Liver (tissue), 9 donors: Measurements from ENCODE around the gene MSI2. TPM values are rescaled to one million over a fixed set of nuclear protein-coding genes. Genes with fewer than 3 reads are reported as not detected.

ENCODE experiments used
- DNase-seq: peaks from one replicate; pipeline ENCODE4 v3.0.0-alpha.2; 2017; ENCODE audit warnings: low spot score
- H3K27ac ChIP-seq, 2 donors: one replicate each; pipeline ENCODE4 v1.7.0; 2013; ENCODE audit warnings: inconsistent platforms in 2 of 2, low read length in 2 of 2, control low read depth in 1 of 2, low read depth in 1 of 2, mild to moderate bottlenecking in 1 of 2
- H3K27me3 ChIP-seq, 4 donors: one replicate each; pipeline versions ENCODE4 v1.6.1 to v1.7.0; 2013; ENCODE audit warnings: low read length in 3 of 4, inconsistent platforms in 1 of 4, mild to moderate bottlenecking in 1 of 4, moderate library complexity in 1 of 4; ENCODE audit not compliant: control insufficient read depth in 4 of 4, insufficient read depth in 4 of 4
- H3K36me3 ChIP-seq, 4 donors: one replicate each; pipeline versions ENCODE4 v1.6.1 to v1.7.0; 2013; ENCODE audit warnings: low read length in 3 of 4, mild to moderate bottlenecking in 3 of 4, low read depth in 1 of 4, moderate library complexity in 1 of 4; ENCODE audit not compliant: control insufficient read depth in 4 of 4, insufficient read depth in 3 of 4
- H3K4me1 ChIP-seq, 4 donors: one replicate each; pipeline versions ENCODE4 v1.6.1 to v1.7.0; 2013; ENCODE audit warnings: low read length in 3 of 4, mild to moderate bottlenecking in 3 of 4, moderate library complexity in 1 of 4; ENCODE audit not compliant: control insufficient read depth in 4 of 4, insufficient read depth in 4 of 4
- H3K4me3 ChIP-seq, 3 donors: one replicate each; pipeline versions ENCODE4 v1.6.1 to v1.7.0; 2013; ENCODE audit warnings: low read length in 3 of 3, control low read depth in 1 of 3, low read depth in 1 of 3, mild to moderate bottlenecking in 1 of 3
- H3K9ac ChIP-seq, 2 donors: one replicate each; pipeline ENCODE4 v1.7.0; 2013; ENCODE audit warnings: low read length in 2 of 2, mild to moderate bottlenecking in 2 of 2, moderate library complexity in 2 of 2, control low read depth in 1 of 2, low read depth in 1 of 2
- H3K9me3 ChIP-seq, 4 donors: one replicate each; pipeline versions ENCODE4 v1.6.1 to v1.7.0; 2013; ENCODE audit warnings: low read length in 3 of 4; ENCODE audit not compliant: control insufficient read depth in 4 of 4
- FOXA1 ChIP-seq: IDR thresholded peaks from 2 replicates; pipeline ENCODE4 v1.6.1; 2016; ENCODE audit warnings: antibody characterized with exemption
- FOXA2 ChIP-seq: IDR thresholded peaks from 2 replicates; pipeline ENCODE4 v1.6.1; 2016; ENCODE audit warnings: antibody characterized with exemption
- GABPA ChIP-seq, 2 donors: IDR thresholded peaks in 1 of 2; conservative IDR thresholded peaks in 1 of 2; 2 replicates each; pipeline ENCODE4 v1.6.1; 2016; ENCODE audit warnings: antibody characterized with exemption in 2 of 2, mild to moderate bottlenecking in 1 of 2, moderate library complexity in 1 of 2
- HNF4A ChIP-seq, 2 donors: conservative IDR thresholded peaks; 2 replicates each; pipeline ENCODE4 v1.6.1; 2016; ENCODE audit warnings: antibody characterized with exemption in 2 of 2, mild to moderate bottlenecking in 2 of 2
- JUND ChIP-seq, 2 donors: IDR thresholded peaks; 2 replicates each; pipeline ENCODE4 v1.6.1; 2016; ENCODE audit warnings: antibody characterized with exemption in 2 of 2
- NR2F2 ChIP-seq: IDR thresholded peaks from 2 replicates; pipeline ENCODE4 v1.6.1; 2016; ENCODE audit warnings: antibody characterized with exemption
- RAD21 ChIP-seq, 2 donors: IDR thresholded peaks; 2 replicates each; pipeline ENCODE4 v1.6.1; 2016; ENCODE audit warnings: antibody characterized with exemption in 2 of 2, mild to moderate bottlenecking in 2 of 2
- RXRA ChIP-seq, 2 donors: IDR thresholded peaks; 2 replicates each; pipeline ENCODE4 v1.6.1; 2017 to 2018; ENCODE audit warnings: antibody characterized with exemption in 2 of 2, mild to moderate bottlenecking in 1 of 2
- SP1 ChIP-seq: IDR thresholded peaks from 2 replicates; pipeline ENCODE4 v1.6.1; 2018; ENCODE audit warnings: antibody characterized with exemption, mild to moderate bottlenecking
- YY1 ChIP-seq: IDR thresholded peaks from 2 replicates; pipeline ENCODE4 v1.6.1; 2016; ENCODE audit warnings: antibody characterized with exemption, mild to moderate bottlenecking
- WGBS: extraction: QIAGEN DNeasy Blood & Tissue Kit; methylation state at CpG from one replicate; pipeline ENCODE4 v1.1.7; 2013; 5-methylcytosine and 5-hydroxymethylcytosine counted together
- polyA plus RNA-seq, 2 donors: library from polyadenylated mRNA; stranded (reverse) in 1 of 2; unstranded in 1 of 2; fragments of 200-250 nt in 1 of 2; fragments of >200 nt in 1 of 2; fragmentation: Nextera tagmentation in 1 of 2; extraction: Ambion mirVana in 1 of 2; gene quantifications; one replicate each; pipeline versions ENCODE4 v1.2.1 to v1.2.3, GENCODE V29; 2013 to 2015
- total RNA-seq, 2 donors: library from RNA; depleted of rRNA; stranded (reverse); fragments of >200 nt; gene quantifications; one replicate each; pipeline ENCODE4 v1.2.3, GENCODE V29; 2014
- TF ChIP-seq, protein P1 (sequence below): IDR thresholded peaks from 2 replicates; pipeline ENCODE4 v1.6.1; 2016; ENCODE audit warnings: antibody characterized with exemption, mild to moderate bottlenecking
- TF ChIP-seq, protein P2 (sequence below): fragments of 150-350 bp; IDR thresholded peaks from 2 replicates; pipeline ENCODE4 v1.5.1; 2017; ENCODE audit warnings: improper control_type of control experiment, low read depth, low read length; ENCODE audit not compliant: missing input control
- donor health status: healthy.
- donor health status: healthy.
- donor health status: healthy.
- donor health status: healthy.
- donor health status: healthy.

The MSI2 gene
- total and polyA plus RNA-seq, 4 donors = 5.7 to 15.6 (median 9.2) TPM

DNA sequence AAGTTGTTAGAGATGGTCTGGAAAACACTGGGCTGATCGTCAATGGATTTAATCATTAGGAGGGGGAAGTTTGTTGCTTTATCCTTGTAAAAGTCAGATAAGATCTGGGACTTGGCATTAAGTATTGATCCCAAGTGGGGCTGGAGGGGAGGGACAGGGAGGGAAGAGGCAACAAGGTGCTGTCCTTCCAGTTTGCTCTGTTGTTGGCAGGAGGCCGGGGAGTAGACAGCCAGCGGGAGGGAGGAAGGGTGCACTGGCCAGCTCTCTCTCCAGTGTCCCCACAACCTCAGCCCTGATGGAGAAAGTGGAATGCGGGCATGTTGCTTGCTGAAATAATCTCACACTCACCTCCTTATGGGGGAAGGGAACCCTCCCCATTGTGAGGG is 278.5 kb downstream of the MSI2 start:
- Histone ChIP-seq H3K27me3 (no peaks in the 10 kb centered on the region), H3K36me3 (no peaks in the 10 kb centered on the region), H3K9me3 (no peaks in the 10 kb centered on the region), H3K4me3 (no peak overlapping the region), H3K9ac (no peak overlapping the region), H3K27ac (no peak overlapping the region), H3K4me1 (peaks cover 6 to 22% (median 13%) of the 10 kb centered on the region in 4 donors)
- TF ChIP-seq RXRA (IDR thresholded peaks at IDR 0.05) (no peak), FOXA2 (no peak), GABPA (IDR thresholded peaks at IDR 0.05 in 1 of 2, conservative IDR thresholded peaks at IDR 0.05 in 1 of 2) (no peak), FOXA1 (no peak), HNF4A (conservative IDR thresholded peaks at IDR 0.05) (no peak)
- TF ChIP-seq, protein P1, sequence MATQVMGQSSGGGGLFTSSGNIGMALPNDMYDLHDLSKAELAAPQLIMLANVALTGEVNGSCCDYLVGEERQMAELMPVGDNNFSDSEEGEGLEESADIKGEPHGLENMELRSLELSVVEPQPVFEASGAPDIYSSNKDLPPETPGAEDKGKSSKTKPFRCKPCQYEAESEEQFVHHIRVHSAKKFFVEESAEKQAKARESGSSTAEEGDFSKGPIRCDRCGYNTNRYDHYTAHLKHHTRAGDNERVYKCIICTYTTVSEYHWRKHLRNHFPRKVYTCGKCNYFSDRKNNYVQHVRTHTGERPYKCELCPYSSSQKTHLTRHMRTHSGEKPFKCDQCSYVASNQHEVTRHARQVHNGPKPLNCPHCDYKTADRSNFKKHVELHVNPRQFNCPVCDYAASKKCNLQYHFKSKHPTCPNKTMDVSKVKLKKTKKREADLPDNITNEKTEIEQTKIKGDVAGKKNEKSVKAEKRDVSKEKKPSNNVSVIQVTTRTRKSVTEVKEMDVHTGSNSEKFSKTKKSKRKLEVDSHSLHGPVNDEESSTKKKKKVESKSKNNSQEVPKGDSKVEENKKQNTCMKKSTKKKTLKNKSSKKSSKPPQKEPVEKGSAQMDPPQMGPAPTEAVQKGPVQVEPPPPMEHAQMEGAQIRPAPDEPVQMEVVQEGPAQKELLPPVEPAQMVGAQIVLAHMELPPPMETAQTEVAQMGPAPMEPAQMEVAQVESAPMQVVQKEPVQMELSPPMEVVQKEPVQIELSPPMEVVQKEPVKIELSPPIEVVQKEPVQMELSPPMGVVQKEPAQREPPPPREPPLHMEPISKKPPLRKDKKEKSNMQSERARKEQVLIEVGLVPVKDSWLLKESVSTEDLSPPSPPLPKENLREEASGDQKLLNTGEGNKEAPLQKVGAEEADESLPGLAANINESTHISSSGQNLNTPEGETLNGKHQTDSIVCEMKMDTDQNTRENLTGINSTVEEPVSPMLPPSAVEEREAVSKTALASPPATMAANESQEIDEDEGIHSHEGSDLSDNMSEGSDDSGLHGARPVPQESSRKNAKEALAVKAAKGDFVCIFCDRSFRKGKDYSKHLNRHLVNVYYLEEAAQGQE = no peak
- TF ChIP-seq, protein P2, sequence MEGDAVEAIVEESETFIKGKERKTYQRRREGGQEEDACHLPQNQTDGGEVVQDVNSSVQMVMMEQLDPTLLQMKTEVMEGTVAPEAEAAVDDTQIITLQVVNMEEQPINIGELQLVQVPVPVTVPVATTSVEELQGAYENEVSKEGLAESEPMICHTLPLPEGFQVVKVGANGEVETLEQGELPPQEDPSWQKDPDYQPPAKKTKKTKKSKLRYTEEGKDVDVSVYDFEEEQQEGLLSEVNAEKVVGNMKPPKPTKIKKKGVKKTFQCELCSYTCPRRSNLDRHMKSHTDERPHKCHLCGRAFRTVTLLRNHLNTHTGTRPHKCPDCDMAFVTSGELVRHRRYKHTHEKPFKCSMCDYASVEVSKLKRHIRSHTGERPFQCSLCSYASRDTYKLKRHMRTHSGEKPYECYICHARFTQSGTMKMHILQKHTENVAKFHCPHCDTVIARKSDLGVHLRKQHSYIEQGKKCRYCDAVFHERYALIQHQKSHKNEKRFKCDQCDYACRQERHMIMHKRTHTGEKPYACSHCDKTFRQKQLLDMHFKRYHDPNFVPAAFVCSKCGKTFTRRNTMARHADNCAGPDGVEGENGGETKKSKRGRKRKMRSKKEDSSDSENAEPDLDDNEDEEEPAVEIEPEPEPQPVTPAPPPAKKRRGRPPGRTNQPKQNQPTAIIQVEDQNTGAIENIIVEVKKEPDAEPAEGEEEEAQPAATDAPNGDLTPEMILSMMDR = no peak
- WGBS = 92% methylated on average over 4 of the region's 4 CpGs
- DNase-seq = no peak

DNA sequence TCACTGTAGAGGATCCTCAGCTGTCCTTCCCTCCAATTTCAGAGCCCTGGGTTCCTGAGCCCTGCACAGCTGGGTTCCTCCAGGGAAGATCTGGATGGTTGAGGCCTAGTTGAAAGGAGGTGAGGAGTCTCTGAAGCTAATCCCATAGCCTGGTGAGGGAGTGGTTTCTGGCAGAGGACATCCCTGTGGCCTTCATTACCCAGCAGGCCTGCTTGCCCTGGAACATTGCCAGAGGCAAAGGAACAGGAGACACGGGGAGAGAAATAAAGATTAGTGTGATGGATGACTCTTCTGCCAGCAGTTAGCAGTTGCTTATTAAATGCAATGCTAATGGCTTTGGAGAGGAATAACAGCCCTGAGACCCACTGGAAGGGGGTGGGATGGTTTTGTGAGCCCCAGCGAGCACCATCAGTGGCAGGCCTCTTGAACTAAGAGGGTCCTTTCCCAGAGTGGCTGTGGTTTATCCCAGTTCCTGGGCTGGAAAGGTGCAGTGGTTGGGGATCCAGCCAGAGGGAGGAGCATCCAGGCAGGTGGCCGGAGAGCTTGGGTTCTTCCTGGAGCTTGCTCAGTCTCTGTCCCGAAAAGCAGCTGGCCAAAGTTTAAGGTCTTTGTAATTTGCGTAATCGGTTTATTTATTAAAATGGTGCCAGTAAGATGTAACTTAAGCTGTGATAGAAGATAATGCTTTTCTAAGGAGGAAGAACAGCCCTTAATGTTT is 279.1 kb downstream of the MSI2 start:
- no peak overlapping the region for H3K9ac ChIP-seq
- H3K4me1 ChIP-seq = peaks cover 6 to 22% (median 13%) of the 10 kb centered on the region in 4 donors
- H3K27me3 ChIP-seq = no peaks in the 10 kb centered on the region
- H3K4me3 ChIP-seq = no peak overlapping the region
- no peaks in the 10 kb centered on the region for H3K9me3 ChIP-seq
- WGBS = 39% methylated on average over 6 of the region's 6 CpGs
- no peaks in the 10 kb centered on the region for H3K36me3 ChIP-seq
- no peak overlapping the region for H3K27ac ChIP-seq
- TF ChIP-seq SP1 (no peak), RAD21 (IDR thresholded peaks at IDR 0.05) (peak in 1 of 2 donors; percentile 13), JUND (IDR thresholded peaks at IDR 0.05) (peak in 1 of 2 donors; percentile 10), YY1 (peak; percentile 56), HNF4A (conservative IDR thresholded peaks at IDR 0.05) (peak; percentile 60 to 72), RXRA (IDR thresholded peaks at IDR 0.05) (peak; percentile 42 to 46)
- DNase-seq = no peak

DNA sequence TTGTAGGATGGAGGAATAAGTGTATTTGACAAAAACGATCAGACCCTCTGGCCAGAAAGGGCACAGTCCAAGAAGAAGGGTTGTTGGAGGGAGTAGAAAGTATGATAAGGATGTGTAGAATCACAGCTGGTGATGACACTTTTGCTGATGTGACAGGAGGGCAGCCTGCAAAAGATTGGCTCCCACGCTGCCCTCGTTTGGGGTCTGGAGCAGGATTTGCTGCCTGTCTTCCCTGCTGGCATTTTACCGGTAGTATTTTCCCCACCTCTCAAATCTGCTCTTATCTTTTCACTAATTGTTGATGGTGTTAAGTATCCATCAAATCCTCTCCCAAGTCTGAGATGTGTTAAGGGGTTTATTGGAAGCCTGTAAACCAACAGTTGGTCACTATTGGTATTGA is 280.0 kb downstream of the MSI2 start:
- Histone ChIP-seq H3K9me3 (no peaks in the 10 kb centered on the region), H3K4me3 (no peak overlapping the region), H3K9ac (no peak overlapping the region), H3K27me3 (no peaks in the 10 kb centered on the region), H3K4me1 (peaks cover 5 to 20% (median 12%) of the 10 kb centered on the region in 4 donors), H3K27ac (no peak overlapping the region), H3K36me3 (no peaks in the 10 kb centered on the region)
- 81% methylated on average over 4 of the region's 4 CpGs for WGBS
- no peak for TF ChIP-seq NR2F2
- DNase-seq = no peak
